Uterus (tissue), 4 donors: Measurements from ENCODE around the gene CDH4. TPM values are rescaled to one million over a fixed set of nuclear protein-coding genes. Genes with fewer than 3 reads are reported as not detected.

Experiments
- DNase-seq, 2 donors: peaks; one replicate each; pipeline ENCODE4 v3.0.0-alpha.2; 2019 to 2020
- H3K27ac ChIP-seq, 2 donors: fragments of 200-600 bp; sonication (generic); 1 replicate in 1 of 2; 2 replicates in 1 of 2; pipeline ENCODE4 v1.5.1; 2016 to 2018
- H3K27me3 ChIP-seq, 2 donors: fragments of 200-600 bp; sonication (generic); one replicate each; pipeline ENCODE4 v1.5.1; 2018 to 2019; ENCODE audit warnings: control low read depth in 1 of 2
- H3K36me3 ChIP-seq, 2 donors: fragments of 200-600 bp; sonication (generic); one replicate each; pipeline ENCODE4 v1.5.1; 2019; ENCODE audit warnings: control low read depth in 1 of 2
- H3K4me1 ChIP-seq, 2 donors: fragments of 200-600 bp; sonication (generic); one replicate each; pipeline ENCODE4 v1.5.1; 2018 to 2019; ENCODE audit warnings: control low read depth in 1 of 2
- H3K4me3 ChIP-seq, 2 donors: fragments of 200-600 bp; sonication (generic); 1 replicate in 1 of 2; 2 replicates in 1 of 2; pipeline ENCODE4 v1.5.1; 2018 to 2019; ENCODE audit warnings: mild to moderate bottlenecking in 1 of 2
- H3K9me3 ChIP-seq, 2 donors: fragments of 200-600 bp; sonication (generic); one replicate each; pipeline ENCODE4 v1.5.1; 2019; ENCODE audit warnings: control low read depth in 1 of 2
- POLR2A ChIP-seq, 2 donors: fragments of 450-650 bp; IDR thresholded peaks; one replicate each; pipeline ENCODE4 v1.6.1; 2016; ENCODE audit warnings: antibody characterized with exemption in 2 of 2, mild to moderate bottlenecking in 1 of 2, moderate library complexity in 1 of 2
- intact Hi-C: fragments of 100-400 bp; cut with DNase I; formaldehyde crosslinking; loops from one replicate; pipeline ENCODE4 v1.15.1; 2023; ENCODE audit warnings: low total_unique reads
- total RNA-seq, 4 donors: library from RNA; depleted of rRNA in 3 of 4; stranded (reverse); fragments of >200 nt in 3 of 4; gene quantifications; one replicate each; pipeline versions ENCODE4 v1.1.0 to v1.2.4, GENCODE V29; 2014 to 2023
- TF ChIP-seq, protein P1 (sequence below), 4 experiments: fragments of 200-600 bp in 2 of 4; fragments of 450-650 bp in 2 of 4; sonication (generic) in 2 of 4; IDR thresholded peaks; one replicate each; pipeline ENCODE4 v1.5.1; 2016 to 2019; ENCODE audit warnings: antibody characterized with exemption in 4 of 4, mild to moderate bottlenecking in 2 of 4, moderate library complexity in 1 of 4
- donor health status: DM: yes; HTN: yes; CAD: no.

CDH4 gene
- total RNA-seq, 4 donors from 2014 or later: under 0.01 to 0.55 TPM; not detected in 2

DNA sequence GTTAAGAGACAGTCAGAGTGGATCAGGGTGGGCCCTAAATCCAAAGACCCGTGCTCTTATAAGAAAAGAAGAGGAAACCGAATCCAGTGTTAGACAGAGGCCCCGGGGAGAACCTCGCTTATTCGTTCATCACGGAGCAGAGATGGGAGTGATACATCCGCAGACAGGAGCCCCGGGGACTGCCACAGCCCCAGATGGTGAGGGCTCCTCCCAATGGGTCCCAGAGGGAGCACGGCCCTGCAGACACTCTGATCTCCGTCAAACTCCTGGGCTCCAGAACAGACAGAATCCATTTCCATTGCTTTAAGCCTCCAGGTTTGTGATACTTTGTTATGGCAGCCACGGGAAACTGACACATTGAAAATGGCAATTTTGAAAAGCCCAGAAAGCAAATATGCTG lies 47.0 kb downstream of the CDH4 start:
- no peaks in the 10 kb centered on the region for H3K27me3 ChIP-seq
- TF ChIP-seq, protein P1, sequence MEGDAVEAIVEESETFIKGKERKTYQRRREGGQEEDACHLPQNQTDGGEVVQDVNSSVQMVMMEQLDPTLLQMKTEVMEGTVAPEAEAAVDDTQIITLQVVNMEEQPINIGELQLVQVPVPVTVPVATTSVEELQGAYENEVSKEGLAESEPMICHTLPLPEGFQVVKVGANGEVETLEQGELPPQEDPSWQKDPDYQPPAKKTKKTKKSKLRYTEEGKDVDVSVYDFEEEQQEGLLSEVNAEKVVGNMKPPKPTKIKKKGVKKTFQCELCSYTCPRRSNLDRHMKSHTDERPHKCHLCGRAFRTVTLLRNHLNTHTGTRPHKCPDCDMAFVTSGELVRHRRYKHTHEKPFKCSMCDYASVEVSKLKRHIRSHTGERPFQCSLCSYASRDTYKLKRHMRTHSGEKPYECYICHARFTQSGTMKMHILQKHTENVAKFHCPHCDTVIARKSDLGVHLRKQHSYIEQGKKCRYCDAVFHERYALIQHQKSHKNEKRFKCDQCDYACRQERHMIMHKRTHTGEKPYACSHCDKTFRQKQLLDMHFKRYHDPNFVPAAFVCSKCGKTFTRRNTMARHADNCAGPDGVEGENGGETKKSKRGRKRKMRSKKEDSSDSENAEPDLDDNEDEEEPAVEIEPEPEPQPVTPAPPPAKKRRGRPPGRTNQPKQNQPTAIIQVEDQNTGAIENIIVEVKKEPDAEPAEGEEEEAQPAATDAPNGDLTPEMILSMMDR (IDR thresholded peaks at IDR 0.05): no peak
- no peak for TF ChIP-seq POLR2A (IDR thresholded peaks at IDR 0.05)
- H3K4me3 ChIP-seq: no peak overlapping the region
- no peaks in the 10 kb centered on the region for H3K36me3 ChIP-seq
- H3K9me3 ChIP-seq: no peaks in the 10 kb centered on the region
- intact Hi-C loops: no loop called here
- DNase-seq: no peak
- no peak overlapping the region for H3K27ac ChIP-seq
- no peaks in the 10 kb centered on the region for H3K4me1 ChIP-seq

DNA sequence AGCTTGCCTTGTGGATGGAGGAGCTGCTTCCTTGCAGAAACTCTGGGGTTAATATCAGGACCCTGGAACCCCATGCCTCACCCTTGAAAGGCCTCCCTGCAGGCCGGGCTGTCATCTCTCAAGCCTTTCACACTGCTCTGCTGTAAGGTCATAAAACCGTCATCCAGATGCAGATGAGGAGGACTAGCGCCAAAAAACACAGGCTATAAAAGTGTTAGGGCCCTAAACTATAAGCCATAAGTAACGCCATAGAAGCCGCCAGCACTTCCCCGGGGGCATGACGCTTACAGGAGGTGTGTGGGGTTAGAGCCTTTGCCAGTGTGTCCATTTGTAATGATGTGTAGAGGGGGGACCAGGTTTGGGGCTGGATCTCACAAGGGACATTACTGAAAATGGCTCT lies 47.6 kb downstream of the CDH4 start:
- no peaks in the 10 kb centered on the region for H3K27me3 ChIP-seq
- no peak overlapping the region for H3K27ac ChIP-seq
- DNase-seq: no peak
- intact Hi-C loops: no loop called here
- no peak for TF ChIP-seq POLR2A (IDR thresholded peaks at IDR 0.05)
- TF ChIP-seq, protein P1 (IDR thresholded peaks at IDR 0.05): no peak
- H3K36me3 ChIP-seq: no peaks in the 10 kb centered on the region
- H3K4me3 ChIP-seq: no peak overlapping the region
- H3K9me3 ChIP-seq: no peaks in the 10 kb centered on the region
- no peaks in the 10 kb centered on the region for H3K4me1 ChIP-seq

DNA sequence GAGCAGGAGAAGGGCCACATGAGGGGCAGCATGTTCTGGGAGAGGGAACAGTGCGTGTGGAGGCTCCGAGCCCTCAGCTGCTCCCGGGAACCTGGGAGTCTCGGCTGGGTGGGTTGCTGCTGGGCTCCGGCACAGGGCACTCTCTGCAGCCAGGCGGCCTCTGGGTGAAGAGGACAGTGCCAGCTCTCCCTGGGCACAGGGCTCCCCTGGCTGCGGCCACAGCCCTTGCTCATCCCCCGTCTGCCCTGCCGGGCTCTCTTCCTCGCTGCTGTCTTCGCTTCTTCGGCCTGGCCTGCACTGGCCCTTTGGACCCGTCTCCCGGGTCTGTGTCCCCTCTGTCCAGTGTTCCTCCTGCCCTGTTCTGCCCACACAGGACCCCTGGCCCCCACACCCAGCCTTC lies 48.2 kb downstream of the CDH4 start:
- H3K27me3 ChIP-seq: no peaks in the 10 kb centered on the region
- H3K36me3 ChIP-seq: no peaks in the 10 kb centered on the region
- no peak for TF ChIP-seq POLR2A (IDR thresholded peaks at IDR 0.05)
- TF ChIP-seq, protein P1 (IDR thresholded peaks at IDR 0.05): no peak
- H3K9me3 ChIP-seq: no peaks in the 10 kb centered on the region
- no peak overlapping the region for H3K27ac ChIP-seq
- no peaks in the 10 kb centered on the region for H3K4me1 ChIP-seq
- DNase-seq: no peak
- intact Hi-C loops: no loop called here
- H3K4me3 ChIP-seq: no peak overlapping the region

DNA sequence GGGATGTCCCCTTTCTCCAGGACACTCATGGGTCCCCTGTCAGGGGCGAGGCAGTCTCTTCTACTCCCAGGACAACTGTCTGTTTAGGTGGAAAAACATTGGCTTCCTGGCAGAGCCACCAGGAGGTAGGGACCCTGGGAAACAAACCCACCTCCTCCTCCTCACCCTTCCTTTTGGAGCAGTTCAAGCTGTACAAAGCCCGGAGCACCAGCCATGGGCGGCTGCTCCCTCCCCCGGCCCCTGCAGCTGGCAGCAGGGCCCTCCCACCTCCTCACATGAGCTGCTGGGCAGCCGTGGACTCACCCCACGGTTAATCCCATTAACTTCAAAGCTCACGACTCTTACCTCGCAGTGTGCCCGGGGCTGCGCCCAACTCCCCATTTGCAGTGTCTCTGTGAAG lies 48.6 kb downstream of the CDH4 start:
- TF ChIP-seq POLR2A (IDR thresholded peaks at IDR 0.05): no peak
- TF ChIP-seq, protein P1 (IDR thresholded peaks at IDR 0.05): no peak
- Histone ChIP-seq H3K4me3 (no peak overlapping the region), H3K4me1 (no peaks in the 10 kb centered on the region), H3K9me3 (no peaks in the 10 kb centered on the region), H3K36me3 (no peaks in the 10 kb centered on the region), H3K27me3 (no peaks in the 10 kb centered on the region), H3K27ac (no peak overlapping the region)
- intact Hi-C loops: no loop called here
- no peak for DNase-seq

DNA sequence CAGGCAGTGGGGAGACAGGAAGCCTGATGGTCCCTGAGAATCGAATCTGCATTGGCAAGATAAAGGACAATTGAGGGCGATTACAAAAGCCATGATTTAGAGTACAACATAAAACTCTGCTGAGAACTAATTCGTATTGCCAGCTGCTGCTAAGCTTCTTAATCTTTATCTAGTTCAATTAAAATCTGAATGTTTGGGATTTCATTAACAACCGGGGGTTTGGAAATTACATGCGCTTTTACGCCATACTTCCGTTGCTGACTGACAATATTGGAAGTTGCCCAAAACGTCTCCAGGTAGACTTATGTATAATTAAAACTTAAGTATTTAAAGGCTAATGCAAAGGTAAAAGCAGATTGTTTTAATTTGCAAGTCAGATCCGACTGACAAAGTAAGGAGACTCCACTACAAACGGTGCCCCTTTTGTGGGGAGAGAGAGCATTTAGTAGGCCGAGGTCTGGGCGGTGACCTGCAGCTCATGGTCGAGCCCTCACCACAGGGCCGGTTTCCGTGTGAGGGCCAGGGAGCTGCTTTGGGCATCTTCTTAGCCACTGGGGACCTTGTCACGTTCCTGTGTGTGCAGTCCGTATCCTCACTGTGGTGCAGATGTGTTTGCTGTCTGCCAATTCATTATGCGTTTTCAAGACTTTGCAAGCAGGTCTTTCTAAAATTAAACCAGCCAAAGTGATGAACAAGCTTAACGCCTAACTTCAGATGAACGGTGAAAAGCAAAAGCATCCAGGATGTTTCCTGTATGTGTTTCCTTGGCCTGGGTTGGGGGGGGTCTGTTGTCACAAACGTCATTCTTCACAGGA lies 49.9 kb downstream of the CDH4 start:
- no peaks in the 10 kb centered on the region for H3K36me3 ChIP-seq
- no peaks in the 10 kb centered on the region for H3K27me3 ChIP-seq
- no peaks in the 10 kb centered on the region for H3K9me3 ChIP-seq
- TF ChIP-seq POLR2A (IDR thresholded peaks at IDR 0.05): no peak
- TF ChIP-seq, protein P1 (IDR thresholded peaks at IDR 0.05): no peak
- H3K27ac ChIP-seq: no peak overlapping the region
- H3K4me1 ChIP-seq: no peaks in the 10 kb centered on the region
- intact Hi-C loops: no loop called here
- H3K4me3 ChIP-seq: no peak overlapping the region
- no peak for DNase-seq
